HCT116 (cell line): ENCODE results near the gene UBIAD1. TPM values are rescaled to one million over a fixed set of nuclear protein-coding genes. Genes with fewer than 3 reads are reported as not detected.

Experiments used
- ATAC-seq: fragments of 200-7000 bp; cut with Tn5 transposase; 2 replicates; pipeline ENCODE4 v1.9.1; 2020; ENCODE audit warnings: mild to moderate bottlenecking, moderate library complexity
- BruUV-seq: library from RNA; stranded (reverse); fragments of 400-500 nt; replicated peaks from 2 replicates; lab custom pipeline; 2021; lab: Mats Ljungman, UMichigan
- CTCF ChIA-PET: fragments of 300-600 bp; sonication (Branson Sonifier 250); formaldehyde crosslinking; loops from one replicate; lab custom pipeline; 2021; ENCODE audit warnings: antibody characterized with exemption; lab: Charles Lee
- POLR2A ChIA-PET: fragments of 300-600, 350-600 bp; sonication (Branson Sonifier 250); formaldehyde crosslinking; loops from one replicate; lab custom pipeline; 2021; ENCODE audit warnings: antibody characterized with exemption; lab: Charles Lee
- RAD21 ChIA-PET, 2 experiments: fragments of 300-600 bp; sonication (Branson Sonifier 250); formaldehyde crosslinking; loops; one replicate each; lab custom pipeline; 2023; ENCODE audit warnings: low total read pairs in 2 of 2; ENCODE audit not compliant: uncharacterized antibody in 2 of 2, unreplicated experiment in 2 of 2, low non-redundant PET in 1 of 2; lab: Charles Lee
- DNase-seq: peaks from one replicate; pipeline ENCODE4 v3.0.0-alpha.2; 2010; ENCODE audit warnings: low read depth, low spot score
- H2AFZ ChIP-seq: fragments of 200-600 bp; shearing (Covaris generic), sonication (generic); 2 replicates; pipeline ENCODE4 v1.6.1; 2017; ENCODE audit warnings: low read depth, mixed run types, mixed read lengths, antibody characterized with exemption, low read length; ENCODE audit not compliant: poor library complexity, severe bottlenecking
- H3K27ac ChIP-seq: 2 replicates; pipeline ENCODE4 v1.5.1; 2012; ENCODE audit warnings: low read depth, low read length
- H3K27me3 ChIP-seq: fragments of 200-600 bp; sonication (generic); 2 replicates; pipeline ENCODE4 v1.6.1; 2016; ENCODE audit warnings: mixed run types, low read length, mixed read lengths; ENCODE audit not compliant: insufficient read depth
- H3K36me3 ChIP-seq, 2 experiments: fragments of 200-500 bp in 1 of 2; fragments of 200-600 bp in 1 of 2; sonication (Bioruptor generic) in 1 of 2; sonication (generic) in 1 of 2; 2 replicates each; pipeline versions ENCODE4 v1.5.1 to v1.6.1; 2014 to 2016; ENCODE audit warnings: low read length in 2 of 2, inconsistent platforms in 1 of 2, mixed read lengths in 1 of 2, mixed run types in 1 of 2; ENCODE audit not compliant: insufficient read depth in 2 of 2, control insufficient read depth in 1 of 2
- H3K4me1 ChIP-seq, 2 experiments: fragments of 200-600 bp in 1 of 2; sonication (generic) in 1 of 2; 2 replicates each; pipeline versions ENCODE4 v1.5.1 to v1.6.1; 2012 to 2017; ENCODE audit warnings: low read length in 2 of 2, inconsistent platforms in 1 of 2, mild to moderate bottlenecking in 1 of 2, mixed read lengths in 1 of 2, mixed run types in 1 of 2, moderate library complexity in 1 of 2; ENCODE audit not compliant: insufficient read depth in 2 of 2, control insufficient read depth in 1 of 2
- H3K4me2 ChIP-seq: fragments of 200-600 bp; sonication (generic); 2 replicates; pipeline ENCODE4 v1.6.1; 2017; ENCODE audit warnings: mixed run types, low read length, mixed read lengths
- H3K4me3 ChIP-seq, 2 experiments: fragments of 200-600 bp in 1 of 2; sonication (generic) in 1 of 2; replicated peaks in 1 of 2; 2 replicates each; pipeline ENCODE4 v1.5.1; 2011 to 2016; ENCODE audit warnings: low read length in 2 of 2, control low read depth in 1 of 2, low read depth in 1 of 2, mild to moderate bottlenecking in 1 of 2, mixed read lengths in 1 of 2, mixed run types in 1 of 2
- H3K79me2 ChIP-seq: fragments of 200-600 bp; sonication (generic); 2 replicates; pipeline ENCODE4 v1.6.1; 2017; ENCODE audit warnings: mild to moderate bottlenecking, mixed run types, low read length, moderate library complexity, mixed read lengths; ENCODE audit not compliant: insufficient read depth
- H3K9ac ChIP-seq: fragments of 200-600 bp; sonication (generic); 2 replicates; pipeline ENCODE4 v1.6.1; 2016; ENCODE audit warnings: low read length, mixed read lengths
- H3K9me2 ChIP-seq: fragments of 200-600 bp; sonication (generic), shearing (Covaris generic); 2 replicates; pipeline ENCODE4 v1.6.1; 2017; ENCODE audit warnings: mixed run types, mild to moderate bottlenecking, moderate library complexity; ENCODE audit not compliant: insufficient read depth
- H3K9me3 ChIP-seq, 2 experiments: fragments of 200-500 bp in 1 of 2; fragments of 200-600 bp in 1 of 2; sonication (Bioruptor generic) in 1 of 2; sonication (generic) in 1 of 2; 2 replicates each; pipeline ENCODE4 v1.6.1; 2014 to 2017; ENCODE audit warnings: low read length in 2 of 2, mixed read lengths in 2 of 2, inconsistent platforms in 1 of 2, low read depth in 1 of 2, mild to moderate bottlenecking in 1 of 2, mixed run types in 1 of 2, moderate library complexity in 1 of 2; ENCODE audit not compliant: control insufficient read depth in 1 of 2, insufficient read depth in 1 of 2
- H4K20me1 ChIP-seq: fragments of 200-600 bp; sonication (generic), shearing (Covaris generic); 2 replicates; pipeline ENCODE4 v1.6.1; 2017; ENCODE audit warnings: mixed run types, mild to moderate bottlenecking, moderate library complexity; ENCODE audit not compliant: insufficient read depth
- ATF3 ChIP-seq: IDR thresholded peaks from 2 replicates; pipeline ENCODE4 v1.6.1; 2012
- CBX3 ChIP-seq: IDR thresholded peaks from 2 replicates; pipeline ENCODE4 v1.6.1; 2012; ENCODE audit warnings: low read depth
- CEBPB ChIP-seq: IDR thresholded peaks from 2 replicates; pipeline ENCODE4 v1.6.1; 2012; ENCODE audit warnings: low read depth
- CTCF ChIP-seq, 3 experiments: fragments of 200-600 bp in 1 of 3; sonication (generic) in 1 of 3; IDR thresholded peaks in 2 of 3; conservative IDR thresholded peaks in 1 of 3; 2 replicates each; pipeline ENCODE4 v1.5.1; 2012 to 2017; ENCODE audit warnings: low read depth in 2 of 3, low read length in 2 of 3, antibody characterized with exemption in 1 of 3, borderline replicate concordance in 1 of 3, control low read depth in 1 of 3, mild to moderate bottlenecking in 1 of 3, mixed read lengths in 1 of 3, mixed run types in 1 of 3, moderate library complexity in 1 of 3; ENCODE audit not compliant: insufficient read depth in 1 of 3
- ELF1 ChIP-seq: IDR thresholded peaks from 2 replicates; pipeline ENCODE4 v1.6.1; 2012; ENCODE audit warnings: low read depth, borderline replicate concordance
- EZH2 ChIP-seq: fragments of 200-600 bp; sonication (generic); IDR thresholded peaks from 2 replicates; pipeline ENCODE4 v1.6.1; 2017; ENCODE audit warnings: antibody characterized with exemption, mixed run types
- EZH2phosphoT487 ChIP-seq: fragments of 200-600 bp; IDR thresholded peaks from 2 replicates; pipeline ENCODE4 v1.6.1; 2018; ENCODE audit warnings: antibody characterized with exemption, borderline replicate concordance
- FOSL1 ChIP-seq: IDR thresholded peaks from 2 replicates; pipeline ENCODE4 v1.6.1; 2012; ENCODE audit warnings: low read depth
- JUND ChIP-seq: IDR thresholded peaks from 2 replicates; pipeline ENCODE4 v1.6.1; 2012
- POLR2AphosphoS5 ChIP-seq: IDR thresholded peaks from 2 replicates; pipeline ENCODE4 v1.6.1; 2011; ENCODE audit warnings: mild to moderate bottlenecking, low read depth, low read length, moderate library complexity
- SP1 ChIP-seq: IDR thresholded peaks from 2 replicates; pipeline ENCODE4 v1.6.1; 2012; ENCODE audit warnings: low read depth
- TCF7L2 ChIP-seq: IDR thresholded peaks from 2 replicates; pipeline ENCODE4 v1.7.0; 2011; ENCODE audit warnings: borderline replicate concordance, inconsistent platforms; ENCODE audit not compliant: insufficient read depth, insufficient read length; ENCODE audit errors: extremely low read depth
- YY1 ChIP-seq: IDR thresholded peaks from 2 replicates; pipeline ENCODE4 v1.6.1; 2011; ENCODE audit warnings: low read length, low read depth, moderate library complexity, mild to moderate bottlenecking; ENCODE audit not compliant: insufficient replicate concordance; ENCODE audit errors: extremely low read depth
- ZNF274 ChIP-seq: fragments of 200-500 bp; sonication (Bioruptor generic); IDR thresholded peaks from 2 replicates; pipeline ENCODE4 v1.6.1; 2014; ENCODE audit warnings: mild to moderate bottlenecking, low read depth, low read length, inconsistent platforms
- intact Hi-C: fragments of 100-400 bp; cut with micrococcal nuclease; formaldehyde crosslinking; loops from 2 replicates; pipeline ENCODE4 v1.10.0; 2022
- total RNA-seq: library from RNA; stranded (reverse); gene quantifications from one replicate; pipeline ENCODE4 v1.2.1, GENCODE V29; 2021; ENCODE audit not compliant: unreplicated experiment
- TF ChIP-seq, protein P1 (sequence below): IDR thresholded peaks from 2 replicates; pipeline ENCODE4 v1.6.1; 2012

Gene UBIAD1
- total RNA-seq, 1 experiment from 2014 or later: 17.2 TPM

DNA sequence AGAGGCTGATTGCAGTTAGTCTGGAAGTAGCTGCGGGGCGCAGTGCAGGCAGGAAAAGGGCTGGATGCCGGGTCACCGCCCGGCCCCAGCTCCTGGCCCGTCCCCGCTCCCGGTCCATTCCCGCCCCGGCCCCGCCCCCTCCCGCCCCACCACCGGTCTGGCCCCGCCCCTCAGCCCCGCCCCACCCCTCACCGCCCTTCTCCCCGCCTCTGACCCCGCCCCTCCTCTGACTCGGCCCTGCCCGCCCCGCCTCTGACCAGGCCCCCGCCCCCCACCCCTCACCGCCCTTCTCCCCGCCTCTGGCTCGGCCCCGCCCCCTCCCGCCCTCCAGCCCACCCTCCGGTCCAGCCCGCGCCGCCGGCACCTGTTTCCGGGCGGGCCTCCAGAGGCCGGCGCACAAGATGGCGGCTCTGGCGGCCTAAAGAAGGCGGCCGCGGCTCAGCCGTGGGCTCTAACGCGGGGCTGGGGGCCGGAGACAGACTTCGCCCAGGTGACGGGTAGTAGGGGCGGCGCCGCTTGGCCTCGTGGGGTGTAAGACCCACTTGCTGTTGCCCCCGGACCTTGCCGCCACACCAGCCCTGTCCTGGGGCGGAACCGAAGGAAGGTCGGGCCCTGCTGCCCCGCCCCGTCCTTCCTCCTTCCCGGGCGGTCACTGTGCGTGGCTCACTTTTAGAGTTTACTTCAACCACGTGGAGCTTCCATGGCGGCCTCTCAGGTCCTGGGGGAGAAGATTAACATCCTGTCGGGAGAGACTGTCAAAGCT, at the start of gene UBIAD1 (continued):
- no peak; a peak in 1 of 6 replicates for TF ChIP-seq CTCF (IDR thresholded peaks at IDR 0.05 in 2 of 3, conservative IDR thresholded peaks at IDR 0.05 in 1 of 3; ENCODE audit: borderline replicate concordance in 1 of 3, insufficient read depth in 1 of 3, low read depth in 2 of 3, low read length in 2 of 3)
- no peak for TF ChIP-seq CEBPB
- TF ChIP-seq FOSL1: no peak
- TF ChIP-seq CBX3: peak; percentile 19; the same call in 1 of the 2 replicates
- no peak for TF ChIP-seq EZH2phosphoT487
- peak; percentile 98 for TF ChIP-seq YY1

DNA sequence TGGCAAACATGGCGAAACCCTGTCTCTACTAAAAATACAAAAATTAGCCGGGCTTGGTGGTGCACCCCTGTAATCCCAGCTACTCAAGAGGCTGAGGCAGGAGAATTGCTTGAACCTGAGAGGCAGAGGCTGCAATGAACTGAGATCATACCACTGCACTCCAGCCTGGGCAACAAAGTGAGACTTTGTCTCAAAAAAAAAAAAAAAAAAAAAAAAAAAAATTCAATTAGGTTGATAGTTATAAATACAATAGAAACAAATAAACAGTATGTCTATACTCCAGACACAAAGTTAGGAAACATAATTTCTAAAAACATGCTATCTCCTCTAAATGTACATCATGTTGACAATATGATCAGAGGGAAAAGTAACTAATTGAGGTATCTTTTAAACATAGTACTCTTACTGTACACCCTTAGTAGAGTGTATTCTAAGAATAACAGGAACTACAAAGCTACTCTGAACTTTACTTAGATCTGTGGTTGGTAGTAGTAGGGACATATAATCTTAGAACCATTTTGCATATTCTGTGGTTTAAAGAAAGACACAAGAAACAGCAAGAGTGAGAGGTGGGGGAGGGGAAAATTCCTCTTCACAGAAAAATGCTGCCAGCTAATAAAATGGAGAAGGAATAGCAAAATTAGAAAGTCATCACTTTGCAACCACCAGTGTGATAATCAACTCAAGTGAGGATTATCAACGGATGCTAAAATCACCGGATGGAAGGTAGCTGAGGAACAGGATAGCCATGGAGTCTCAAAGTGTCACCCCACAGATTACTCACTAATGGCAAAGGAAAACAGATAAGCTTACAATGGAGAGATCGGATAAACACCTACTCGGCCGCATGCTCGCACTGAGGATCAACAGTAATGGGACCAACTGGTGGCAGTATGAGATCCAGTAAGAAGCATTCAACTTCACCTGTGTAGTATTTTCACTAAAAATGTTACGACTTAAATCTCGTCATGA, 45.6 kb upstream of the UBIAD1 start:
- Histone ChIP-seq H3K9me2 (no peaks in the 10 kb centered on the region), H3K4me1 (no peaks in the 10 kb centered on the region), H3K27ac (no peak overlapping the region), H2AFZ (no peak overlapping the region), H3K4me3 (no peak overlapping the region), H4K20me1 (no peaks in the 10 kb centered on the region; the same call in 1 of the 2 replicates), H3K4me2 (no peak overlapping the region), H3K27me3 (no peaks in the 10 kb centered on the region), H3K9ac (no peak overlapping the region), H3K79me2 (no peaks in the 10 kb centered on the region; the same call in 1 of the 2 replicates), H3K36me3 (peaks cover 33 to 52% of the 10 kb centered on the region in 2 experiments), H3K9me3 (no peaks in the 10 kb centered on the region)
- DNase-seq (no peak), ATAC-seq (no peak)
- POLR2A ChIA-PET: no interaction called here
- RAD21 ChIA-PET: no interaction called here
- no peak for TF ChIP-seq CBX3
- TF ChIP-seq FOSL1: no peak
- no peak for TF ChIP-seq JUND
- TF ChIP-seq EZH2: no peak
- TF ChIP-seq CEBPB: no peak
- no peak for TF ChIP-seq SP1
- TF ChIP-seq ATF3: no peak
- TF ChIP-seq ZNF274: no peak
- no peak for TF ChIP-seq TCF7L2
- no peak for TF ChIP-seq CTCF (IDR thresholded peaks at IDR 0.05 in 2 of 3, conservative IDR thresholded peaks at IDR 0.05 in 1 of 3; ENCODE audit: borderline replicate concordance in 1 of 3, insufficient read depth in 1 of 3, low read depth in 2 of 3, low read length in 2 of 3)
- TF ChIP-seq, protein P1, sequence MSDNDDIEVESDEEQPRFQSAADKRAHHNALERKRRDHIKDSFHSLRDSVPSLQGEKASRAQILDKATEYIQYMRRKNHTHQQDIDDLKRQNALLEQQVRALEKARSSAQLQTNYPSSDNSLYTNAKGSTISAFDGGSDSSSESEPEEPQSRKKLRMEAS: no peak
- TF ChIP-seq YY1: no peak
- TF ChIP-seq ELF1: no peak
- no peak for TF ChIP-seq POLR2AphosphoS5
- CTCF ChIA-PET: interaction anchor here (0.7 to 1.7 kb wide), 2 partner anchors 144 to 418 kb away, joined by 3 to 5 read pairs; no protein-coding TSS in a partner anchor
- BruUV-seq: no TSS peak
- intact Hi-C loops: no loop called here
